GM21381 (cell line): Measurements from ENCODE around the gene SPA17.

Source experiments
- ATAC-seq: cut with Tn5 transposase; IDR thresholded peaks from one replicate; pipeline ENCODE4 v1.9.1; 2021; ENCODE audit warnings: mild to moderate bottlenecking, moderate library complexity; ENCODE audit not compliant: unreplicated experiment

Gene SPA17

GRCh38 chr11:124661553-124661952 is 12.2 kb upstream of the SPA17 start:
- no peak for ATAC-seq

DNA sequence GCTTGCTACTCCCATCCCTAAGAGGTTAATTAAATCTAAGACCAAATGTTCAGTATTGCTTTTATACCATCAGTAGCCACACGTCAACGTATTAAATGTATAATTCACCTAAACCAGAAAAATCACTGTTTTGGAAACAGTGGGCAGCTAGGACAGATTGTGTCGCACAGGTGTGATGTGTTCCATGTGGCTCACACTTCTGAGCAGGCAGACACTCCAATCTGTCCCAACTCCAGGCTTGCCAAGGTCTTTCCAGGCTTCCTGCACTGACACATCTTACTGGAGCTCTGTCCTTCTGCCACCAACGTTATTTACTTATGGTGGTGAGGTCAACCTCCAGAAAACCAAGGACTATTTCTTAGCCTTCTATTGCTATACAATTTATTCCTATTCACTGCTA is 11.6 kb upstream of the SPA17 start:
- ATAC-seq = no peak

DNA sequence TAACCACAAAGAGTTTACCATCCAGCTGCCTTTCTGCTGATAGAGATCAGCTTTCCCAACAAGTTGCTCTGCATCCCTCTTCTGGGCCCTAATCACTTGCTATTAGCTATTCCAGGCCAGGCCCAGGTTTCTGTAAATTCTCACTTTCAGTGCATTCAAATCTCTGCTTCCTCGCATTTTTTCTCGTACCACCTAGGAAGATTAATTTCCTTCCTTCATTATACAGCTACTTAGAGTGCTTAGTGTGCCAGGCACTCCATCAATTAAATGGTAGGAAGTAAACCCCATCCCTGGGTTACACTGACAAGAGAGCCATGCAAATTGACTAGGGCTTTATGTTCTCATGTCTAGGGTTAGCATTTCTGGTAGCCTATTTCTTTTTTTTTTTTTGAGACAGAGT is 9.8 kb upstream of the SPA17 start:
- ATAC-seq = no peak

- no peak for ATAC-seq
These were observed 6.1 kb upstream of the SPA17 start for GRCh38 chr11:124667601-124668000.

DNA sequence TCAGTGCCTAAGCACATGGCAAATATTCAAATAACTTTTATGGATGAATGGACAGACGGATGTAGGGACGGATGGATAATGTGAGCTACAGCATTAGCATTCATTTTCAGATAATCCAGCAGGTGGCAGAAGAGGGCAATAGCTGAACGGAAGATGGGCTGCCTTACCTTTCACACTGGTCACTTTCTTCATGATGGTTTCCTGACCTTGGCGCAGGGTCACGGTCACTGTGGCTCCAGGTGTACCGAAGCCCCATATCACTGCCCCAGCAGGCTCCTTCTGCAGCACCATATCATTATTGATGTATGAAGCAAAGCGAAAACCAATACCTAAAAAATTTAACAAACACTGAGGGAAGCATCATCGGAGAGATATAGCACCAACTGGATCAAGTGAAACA is 4.5 kb upstream of the SPA17 start:
- no peak for ATAC-seq

DNA sequence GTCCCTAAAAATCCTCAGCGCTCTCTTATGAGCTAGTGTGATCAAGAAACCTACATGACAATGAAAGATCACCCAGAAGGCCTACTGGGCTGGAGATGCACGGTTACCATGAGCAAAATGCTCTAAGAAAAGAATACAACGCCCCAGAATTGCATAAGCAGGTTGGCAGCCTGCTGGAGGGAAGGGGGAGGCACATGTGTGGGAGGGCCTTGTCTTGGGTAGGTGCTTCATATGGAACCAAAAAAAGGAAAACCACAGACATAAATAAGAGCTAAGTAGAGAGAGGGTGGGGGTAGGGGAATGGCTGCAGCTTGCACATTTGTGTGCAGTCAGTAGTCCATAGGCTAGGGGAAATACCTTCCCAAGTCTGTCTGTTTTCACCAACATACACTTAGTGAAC is 3.0 kb upstream of the SPA17 start:
- ATAC-seq = no peak

- peak; percentile 0 for ATAC-seq
These were observed 1.0 kb upstream of the SPA17 start for GRCh38 chr11:124672536-124673215.

GRCh38 chr11:124674168-124674517 is 439 bp downstream of the SPA17 start:
- no peak for ATAC-seq

DNA sequence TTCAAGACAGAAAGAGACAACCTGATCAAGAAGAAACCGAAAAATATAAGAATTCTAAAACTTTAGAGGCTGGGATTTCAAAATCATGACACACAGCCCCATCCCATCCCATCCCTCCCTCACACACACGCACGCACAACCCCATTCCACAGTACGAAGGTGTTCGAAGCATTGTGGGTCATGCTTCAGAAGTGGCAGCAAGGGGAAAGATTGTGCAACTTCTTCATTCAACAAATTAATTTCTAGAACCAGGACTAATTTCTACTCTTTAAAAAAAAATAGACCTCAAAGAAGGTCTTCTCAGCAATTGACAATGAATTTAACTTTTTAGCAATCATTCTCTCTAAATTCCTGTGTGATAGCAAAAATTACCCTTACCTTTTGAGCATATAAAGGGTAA is 867 bp downstream of the SPA17 start:
- ATAC-seq = no peak

GRCh38 chr11:124676386-124676785 is 2.7 kb downstream of the SPA17 start:
- no peak for ATAC-seq

DNA sequence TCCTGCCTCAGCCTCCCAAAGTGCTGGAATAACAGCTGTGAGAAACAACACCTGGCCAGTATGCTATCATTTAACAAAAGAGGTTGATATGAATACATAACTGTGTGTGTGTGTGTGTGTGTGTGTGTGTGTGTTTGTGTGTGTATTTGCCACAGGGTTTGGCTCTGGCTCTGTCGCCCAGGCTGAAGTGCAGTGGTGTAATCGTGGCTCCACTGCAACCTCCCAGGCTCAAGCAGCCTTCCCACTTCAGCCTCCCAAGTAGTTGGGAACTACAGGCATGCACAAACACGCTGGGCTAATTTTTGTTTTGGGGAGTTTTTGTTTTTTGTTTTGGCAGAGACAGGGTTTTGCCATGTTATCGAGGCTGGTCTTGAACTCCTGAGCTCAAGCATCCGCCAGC is 4.7 kb downstream of the SPA17 start:
- no peak for ATAC-seq

DNA sequence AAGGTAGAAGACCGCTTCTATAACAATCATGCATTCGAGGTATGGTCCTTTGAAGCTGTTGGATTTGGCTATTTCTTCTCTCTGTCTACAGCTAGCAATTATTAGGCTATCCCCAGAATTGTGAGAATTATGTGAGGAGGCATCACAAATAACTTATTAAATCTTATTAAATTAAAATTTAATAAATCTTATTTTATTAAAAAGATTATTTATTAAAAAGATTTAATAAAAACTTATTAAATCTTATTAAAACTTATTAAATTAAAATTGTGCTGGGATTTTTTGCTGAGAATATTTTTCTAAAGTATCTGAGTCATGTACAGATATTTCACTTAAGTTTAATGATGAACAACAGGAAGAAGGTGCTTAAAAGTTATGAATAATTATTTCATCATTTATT is 7.7 kb downstream of the SPA17 start:
- ATAC-seq = no peak

GRCh38 chr11:124682443-124682842 is 8.7 kb downstream of the SPA17 start:
- ATAC-seq = no peak

DNA sequence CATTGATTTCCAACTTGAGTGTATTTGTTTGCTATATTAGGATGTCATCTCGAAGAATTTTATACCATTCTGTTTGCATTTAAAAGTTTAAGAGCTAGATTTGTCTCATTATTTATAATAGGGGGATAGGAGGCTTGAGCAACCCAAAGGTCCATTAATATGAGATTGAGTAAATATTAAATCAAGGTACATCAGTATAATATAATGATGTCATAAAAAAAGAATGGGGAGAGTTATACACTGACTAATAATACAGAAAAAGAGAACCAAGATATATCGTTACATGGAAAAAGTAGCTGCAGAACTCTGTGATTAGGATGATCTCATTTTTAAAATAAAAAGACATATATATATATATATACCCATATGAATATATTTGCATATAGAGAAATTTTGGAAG is 19.4 kb downstream of the SPA17 start:
- no peak for ATAC-seq

GRCh38 chr11:124699547-124699946 is 25.8 kb downstream of the SPA17 start:
- ATAC-seq = no peak

GRCh38 chr11:124700028-124700427 is 26.3 kb downstream of the SPA17 start:
- ATAC-seq = no peak

GRCh38 chr11:124707829-124708228 is 34.1 kb downstream of the SPA17 start:
- no peak for ATAC-seq

DNA sequence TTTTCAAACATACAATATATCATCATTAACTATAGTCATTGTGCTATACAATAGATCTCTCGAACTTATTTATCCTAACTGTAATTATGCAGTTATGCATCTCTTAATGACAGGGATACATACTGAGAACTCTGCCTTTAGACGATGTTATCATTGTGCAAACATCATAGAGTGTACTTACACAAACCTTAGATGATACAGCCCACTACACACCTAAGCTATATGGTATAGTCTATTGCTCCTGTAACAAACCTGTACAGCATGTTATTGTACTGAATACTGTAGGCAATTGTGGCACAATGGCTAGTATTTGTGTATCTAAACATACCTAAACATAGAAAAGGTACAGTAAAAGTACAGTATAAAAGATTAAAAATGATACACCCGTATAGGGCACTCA is 38.7 kb downstream of the SPA17 start:
- ATAC-seq = no peak

- ATAC-seq = no peak
These were observed 42.9 kb downstream of the SPA17 start for GRCh38 chr11:124716591-124716990.

DNA sequence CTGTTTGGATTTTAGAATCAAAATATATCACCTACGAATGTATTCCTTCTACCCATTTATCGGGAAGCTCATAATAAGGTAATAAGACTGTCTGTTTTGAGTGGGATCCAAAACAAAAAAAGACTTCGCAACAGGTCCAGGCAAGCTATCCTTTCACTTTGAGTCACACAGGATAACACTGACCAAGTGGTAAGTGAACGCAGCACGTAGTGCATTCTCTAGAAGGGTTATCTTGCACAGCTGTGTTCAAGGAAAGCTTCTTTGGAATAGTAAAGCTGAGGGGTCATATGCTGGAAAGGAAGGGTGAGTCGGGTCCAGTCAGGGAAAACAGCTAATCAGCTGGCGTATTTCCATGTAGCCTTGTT is 43.7 kb downstream of the SPA17 start:
- ATAC-seq = peak; percentile 49

GRCh38 chr11:124717786-124718651 is 44.3 kb downstream of the SPA17 start:
- ATAC-seq = no peak

DNA sequence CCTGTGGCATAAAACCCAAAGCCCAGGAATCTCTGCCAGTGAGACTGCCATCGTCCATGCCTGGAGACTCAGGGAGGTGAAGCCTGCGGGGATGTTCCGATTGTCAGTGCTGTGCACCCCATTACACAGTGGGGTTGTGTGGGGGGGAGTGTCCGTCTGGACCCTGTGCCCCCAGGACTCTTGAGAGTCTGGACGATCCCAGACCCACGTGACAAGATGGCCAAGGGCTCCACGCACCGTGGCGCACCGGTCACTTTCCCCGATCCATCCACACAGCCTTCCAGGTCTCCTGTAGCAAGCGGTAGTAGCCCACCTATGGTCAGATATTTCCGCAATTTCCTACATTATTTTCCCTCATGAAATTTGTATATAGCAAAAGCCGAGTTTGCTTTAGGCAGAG is 45.1 kb downstream of the SPA17 start:
- no peak for ATAC-seq

GRCh38 chr11:124719534-124719933 is 45.8 kb downstream of the SPA17 start:
- ATAC-seq = no peak
